ENCODE data around the gene PXDC1.
"Not testable (repeated sequence)": the region's sequence is repeated elsewhere in the genome, so short reads cannot be mapped to it uniquely, and the experiment has no call there.

PXDC1 gene

GRCh38 chr6:3707751-3708412, 43.6 kb downstream of the PXDC1 start:
- DNase-seq = no peak

- no peak for DNase-seq
Measured at GRCh38 chr6:3707024-3707423, 44.5 kb downstream of the PXDC1 start.

GRCh38 chr6:3706547-3706946, 45.0 kb downstream of the PXDC1 start:
- DNase-seq = no peak

GRCh38 chr6:3701631-3702030, 49.9 kb downstream of the PXDC1 start:
- DNase-seq = no peak

- no peak for DNase-seq
Measured at GRCh38 chr6:3699231-3699630, 52.3 kb downstream of the PXDC1 start.

- DNase-seq = no peak
Measured at GRCh38 chr6:3698021-3698420, 53.5 kb downstream of the PXDC1 start.

GRCh38 chr6:3697609-3698008, 53.9 kb downstream of the PXDC1 start:
- DNase-seq = no peak

- no peak for DNase-seq
Measured at GRCh38 chr6:3696525-3697088, 54.9 kb downstream of the PXDC1 start.

GRCh38 chr6:3695065-3695817, 56.3 kb downstream of the PXDC1 start:
- no peak for DNase-seq

- no peak for DNase-seq
Measured at GRCh38 chr6:3693831-3694230, 57.7 kb downstream of the PXDC1 start.

- DNase-seq = no peak
Measured at GRCh38 chr6:3690506-3690905, 61.0 kb downstream of the PXDC1 start.

- DNase-seq = no peak
Measured at GRCh38 chr6:3687847-3688246, 63.7 kb downstream of the PXDC1 start.

GRCh38 chr6:3683331-3683730, 68.2 kb downstream of the PXDC1 start:
- DNase-seq = no peak

GRCh38 chr6:3678946-3679345, 72.6 kb downstream of the PXDC1 start:
- DNase-seq = no peak

- DNase-seq = not testable (repeated sequence)
Measured at GRCh38 chr6:3677751-3678150, 73.8 kb downstream of the PXDC1 start.

- DNase-seq = not testable (repeated sequence)
Measured at GRCh38 chr6:3677351-3677750, 74.2 kb downstream of the PXDC1 start.
